Hematopoietic multipotent progenitor cell treated with erythropoietin and hydrocortisone succinate and interleukin-3 and kit ligand, for 4 days (in vitro differentiated cells): ENCODE data around the gene GJA9.

Source experiments
- DNase-seq: peaks from one replicate; pipeline ENCODE4 v3.0.0-alpha.2; 2015

GJA9 gene

DNA sequence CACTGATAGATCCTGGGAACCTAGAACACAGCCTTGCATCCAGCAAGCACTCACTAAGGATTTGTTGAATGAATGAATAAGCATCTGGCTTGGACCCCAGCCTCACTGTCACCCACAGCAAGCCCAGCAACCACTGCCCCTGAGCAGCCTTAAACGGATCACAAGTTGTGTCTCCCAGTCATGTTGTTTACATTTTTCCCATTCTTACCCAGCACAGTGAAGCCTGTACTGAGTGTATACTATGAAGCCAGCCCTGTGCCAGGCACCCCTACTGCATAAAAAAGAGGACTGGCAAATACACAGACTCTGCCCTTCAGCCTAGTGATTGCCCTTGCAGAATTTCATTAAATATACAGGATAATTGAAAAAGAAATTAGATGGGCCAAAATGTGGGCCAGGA, 52.0 kb downstream of the GJA9 start:
- DNase-seq: no peak

DNA sequence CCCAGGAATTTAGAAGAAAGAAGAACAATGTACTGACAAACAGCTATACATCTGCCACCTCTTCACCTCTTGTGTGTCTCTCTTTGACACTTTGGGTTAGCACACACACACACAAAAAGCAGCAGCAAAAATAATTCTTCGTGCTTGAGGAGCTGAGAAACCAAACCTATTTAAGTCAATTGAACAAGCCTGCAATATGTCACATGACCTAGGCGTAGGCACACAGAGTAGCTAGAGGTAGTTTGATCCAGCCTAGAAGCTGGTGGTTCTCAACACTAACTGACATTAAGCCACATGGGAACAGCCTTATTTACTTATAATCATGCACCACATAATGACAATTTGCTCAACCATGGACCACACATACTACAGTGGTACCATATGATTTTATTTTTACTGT, 54.1 kb downstream of the GJA9 start:
- no peak for DNase-seq

DNA sequence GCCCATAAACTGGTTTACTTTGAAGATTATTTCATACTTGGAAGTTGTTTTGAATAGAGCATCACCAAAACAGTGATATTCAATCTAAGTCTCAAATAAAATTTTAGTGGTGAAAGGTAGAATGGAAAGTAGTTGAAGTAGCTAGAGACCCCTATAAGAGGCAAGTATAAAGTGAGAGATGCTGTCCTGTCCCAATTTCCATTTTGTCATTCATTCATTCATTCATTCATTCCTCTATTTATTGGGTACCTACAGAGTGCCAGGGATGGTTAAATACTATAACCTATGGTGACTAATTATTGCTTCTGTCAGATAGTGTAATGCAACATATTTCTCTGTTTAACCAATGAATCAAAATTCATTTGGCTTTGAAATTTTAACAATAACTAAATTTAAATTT, 54.5 kb downstream of the GJA9 start:
- DNase-seq: no peak

DNA sequence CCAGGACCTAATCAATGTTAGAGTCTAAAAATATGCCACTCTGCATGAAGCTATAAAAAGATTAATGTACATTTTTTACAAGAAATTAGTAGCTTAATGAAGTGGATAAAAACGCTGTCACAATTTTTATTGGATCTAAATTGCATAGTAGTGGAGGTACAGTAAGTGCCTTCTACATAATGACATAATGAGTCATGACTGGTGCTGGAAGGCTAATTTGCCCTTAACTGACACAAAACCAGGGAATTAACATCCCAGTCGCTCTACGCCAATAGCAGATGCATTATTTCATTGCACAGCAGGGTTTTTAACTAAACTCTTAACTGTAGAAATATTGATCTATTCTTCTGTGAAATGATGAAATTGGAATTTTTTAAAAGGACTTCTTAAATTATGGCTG, 55.1 kb downstream of the GJA9 start:
- no peak for DNase-seq
